Panc1 (cell line): Measurements from ENCODE around the gene NUP50. TPM values are rescaled to one million over a fixed set of nuclear protein-coding genes. Genes with fewer than 3 reads are reported as not detected.

ENCODE experiments used
- ATAC-seq: fragments of 200-7000 bp; cut with Tn5 transposase; 2 replicates; pipeline ENCODE4 v1.9.1; 2020; ENCODE audit warnings: mild to moderate bottlenecking, moderate library complexity
- BruUV-seq: library from RNA; stranded (reverse); fragments of 400-500 nt; replicated peaks from 2 replicates; lab custom pipeline; 2021; lab: Mats Ljungman, UMichigan
- CTCF ChIA-PET: fragments of 300-600 bp; sonication (Branson Sonifier 250); formaldehyde crosslinking; loops from one replicate; lab custom pipeline; 2022; ENCODE audit warnings: antibody characterized with exemption; lab: Charles Lee
- POLR2A ChIA-PET: fragments of 300-600 bp; sonication (Branson Sonifier 250); formaldehyde crosslinking; loops from one replicate; lab custom pipeline; 2022; ENCODE audit warnings: antibody characterized with exemption; lab: Charles Lee
- DNase-seq: peaks from one replicate; pipeline ENCODE4 v3.0.0-alpha.2; 2010; ENCODE audit warnings: low read depth, low spot score
- H3K27ac ChIP-seq: 2 replicates; pipeline ENCODE4 v1.5.1; 2011; ENCODE audit warnings: mild to moderate bottlenecking, low read length, inconsistent platforms
- H3K27me3 ChIP-seq: fragments of 200-500 bp; sonication (Bioruptor generic); 2 replicates; pipeline ENCODE4 v1.6.0; 2014; ENCODE audit warnings: low read length, inconsistent platforms; ENCODE audit not compliant: control insufficient read depth, insufficient read depth
- H3K36me3 ChIP-seq: fragments of 200-500 bp; sonication (Bioruptor generic); 2 replicates; pipeline ENCODE4 v1.5.1; 2014; ENCODE audit warnings: inconsistent platforms, mild to moderate bottlenecking, low read length, moderate library complexity; ENCODE audit not compliant: control insufficient read depth, insufficient read depth
- H3K4me1 ChIP-seq: 2 replicates; pipeline ENCODE4 v1.5.1; 2011; ENCODE audit warnings: inconsistent platforms, mild to moderate bottlenecking, low read length, moderate library complexity; ENCODE audit not compliant: control insufficient read depth, insufficient read depth
- H3K4me3 ChIP-seq, 2 experiments: 2 replicates each; pipeline ENCODE4 v1.5.1; 2011 to 2012; ENCODE audit warnings: low read depth in 2 of 2, low read length in 2 of 2, mild to moderate bottlenecking in 2 of 2, inconsistent platforms in 1 of 2, moderate library complexity in 1 of 2
- H3K9me3 ChIP-seq: fragments of 200-500 bp; sonication (Bioruptor generic); 2 replicates; pipeline ENCODE4 v1.5.1; 2014; ENCODE audit warnings: low read depth, mild to moderate bottlenecking, inconsistent platforms, low read length, moderate library complexity; ENCODE audit not compliant: control insufficient read depth, insufficient read depth
- POLR2AphosphoS5 ChIP-seq: IDR thresholded peaks from 2 replicates; pipeline ENCODE4 v1.6.1; 2012; ENCODE audit warnings: mild to moderate bottlenecking, low read depth, low read length, moderate library complexity
- SIN3A ChIP-seq: IDR thresholded peaks from 2 replicates; pipeline ENCODE4 v1.6.1; 2012; ENCODE audit warnings: low read depth, mild to moderate bottlenecking, low read length, moderate library complexity, borderline replicate concordance; ENCODE audit not compliant: insufficient read depth
- TCF7L2 ChIP-seq: IDR thresholded peaks from 2 replicates; pipeline ENCODE4 v1.6.1; 2011; ENCODE audit warnings: mild to moderate bottlenecking, low read depth, low read length, inconsistent platforms
- in situ Hi-C: cut with HindIII; loops from 2 replicates; pipeline ENCODE4 v1.10.0; 2016; ENCODE audit warnings: low sequenced_read_pairs, low pct_unique_long_range_greater_than_20kb
- intact Hi-C: fragments of 100-400 bp; cut with micrococcal nuclease; formaldehyde crosslinking; loops from one replicate; pipeline ENCODE4 v1.10.0; 2022; ENCODE audit not compliant: unreplicated experiment
- total RNA-seq: library from RNA; stranded (reverse); gene quantifications from one replicate; pipeline ENCODE4 v1.2.1, GENCODE V29; 2021; ENCODE audit not compliant: unreplicated experiment
- TF ChIP-seq, protein P1 (sequence below), 2 experiments: IDR thresholded peaks; 2 replicates each; pipeline ENCODE4 v1.6.1; 2011 to 2012; ENCODE audit warnings: low read depth in 2 of 2, control low read depth in 1 of 2, low read length in 1 of 2, mild to moderate bottlenecking in 1 of 2, moderate library complexity in 1 of 2; ENCODE audit not compliant: insufficient read depth in 1 of 2
- TF ChIP-seq, protein P2 (sequence below): fragments of 450-650 bp; IDR thresholded peaks from 2 replicates; pipeline ENCODE4 v1.5.1; 2017; ENCODE audit warnings: mild to moderate bottlenecking

Gene NUP50
- total RNA-seq, 1 experiment from 2014 or later, result 52.1 TPM

DNA sequence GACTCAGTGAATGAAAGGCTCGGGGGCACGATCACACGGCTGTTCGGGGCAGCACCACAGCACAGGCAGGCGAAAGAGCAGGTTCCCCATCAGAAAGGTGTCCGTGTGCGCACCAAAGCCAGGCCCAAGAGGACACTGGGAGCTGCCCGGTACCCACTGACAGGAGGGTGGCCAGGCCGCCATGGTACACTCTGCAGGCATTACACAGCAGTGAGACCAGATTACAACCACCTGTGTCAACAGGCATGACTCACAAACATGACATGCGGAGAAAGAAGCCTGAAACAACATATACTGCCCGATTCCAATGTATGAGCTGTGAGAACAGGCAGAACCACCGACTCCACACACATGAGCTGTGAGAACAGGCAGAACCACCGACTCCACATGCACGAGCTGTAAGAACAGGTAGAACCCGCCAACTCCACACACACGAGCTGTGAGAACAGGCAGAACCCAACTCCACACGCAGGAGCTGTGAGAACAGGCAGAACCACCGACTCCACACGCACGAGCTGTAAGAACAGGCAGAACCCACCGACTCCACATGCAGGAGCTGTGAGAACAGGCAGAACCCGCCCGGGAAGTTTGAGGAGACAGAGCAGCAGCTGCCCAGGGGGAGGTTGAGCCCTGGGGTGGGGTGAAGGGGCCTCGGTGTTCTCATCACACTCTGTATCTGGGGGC is 44.4 kb downstream of the NUP50 start:
- Histone ChIP-seq H3K4me3 (no peak overlapping the region), H3K4me1 (peaks cover under 1% of the 10 kb centered on the region), H3K9me3 (no peaks in the 10 kb centered on the region), H3K27me3 (no peaks in the 10 kb centered on the region), H3K27ac (no peak overlapping the region), H3K36me3 (no peaks in the 10 kb centered on the region)
- ChIA-PET CTCF (no interaction called here), POLR2A (no interaction called here)
- ATAC-seq (no peak), DNase-seq (no peak)
- BruUV-seq, result no TSS peak
- in situ Hi-C loops (no loop called here), intact Hi-C loops (no loop called here)
- TF ChIP-seq, protein P1, sequence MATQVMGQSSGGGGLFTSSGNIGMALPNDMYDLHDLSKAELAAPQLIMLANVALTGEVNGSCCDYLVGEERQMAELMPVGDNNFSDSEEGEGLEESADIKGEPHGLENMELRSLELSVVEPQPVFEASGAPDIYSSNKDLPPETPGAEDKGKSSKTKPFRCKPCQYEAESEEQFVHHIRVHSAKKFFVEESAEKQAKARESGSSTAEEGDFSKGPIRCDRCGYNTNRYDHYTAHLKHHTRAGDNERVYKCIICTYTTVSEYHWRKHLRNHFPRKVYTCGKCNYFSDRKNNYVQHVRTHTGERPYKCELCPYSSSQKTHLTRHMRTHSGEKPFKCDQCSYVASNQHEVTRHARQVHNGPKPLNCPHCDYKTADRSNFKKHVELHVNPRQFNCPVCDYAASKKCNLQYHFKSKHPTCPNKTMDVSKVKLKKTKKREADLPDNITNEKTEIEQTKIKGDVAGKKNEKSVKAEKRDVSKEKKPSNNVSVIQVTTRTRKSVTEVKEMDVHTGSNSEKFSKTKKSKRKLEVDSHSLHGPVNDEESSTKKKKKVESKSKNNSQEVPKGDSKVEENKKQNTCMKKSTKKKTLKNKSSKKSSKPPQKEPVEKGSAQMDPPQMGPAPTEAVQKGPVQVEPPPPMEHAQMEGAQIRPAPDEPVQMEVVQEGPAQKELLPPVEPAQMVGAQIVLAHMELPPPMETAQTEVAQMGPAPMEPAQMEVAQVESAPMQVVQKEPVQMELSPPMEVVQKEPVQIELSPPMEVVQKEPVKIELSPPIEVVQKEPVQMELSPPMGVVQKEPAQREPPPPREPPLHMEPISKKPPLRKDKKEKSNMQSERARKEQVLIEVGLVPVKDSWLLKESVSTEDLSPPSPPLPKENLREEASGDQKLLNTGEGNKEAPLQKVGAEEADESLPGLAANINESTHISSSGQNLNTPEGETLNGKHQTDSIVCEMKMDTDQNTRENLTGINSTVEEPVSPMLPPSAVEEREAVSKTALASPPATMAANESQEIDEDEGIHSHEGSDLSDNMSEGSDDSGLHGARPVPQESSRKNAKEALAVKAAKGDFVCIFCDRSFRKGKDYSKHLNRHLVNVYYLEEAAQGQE (IDR thresholded peaks at IDR 0.05; ENCODE audit: insufficient read depth in 1 of 2, low read depth in 2 of 2, low read length in 1 of 2), result no peak
- TF ChIP-seq TCF7L2, result no peak
- TF ChIP-seq POLR2AphosphoS5, result no peak
- no peak for TF ChIP-seq SIN3A
- TF ChIP-seq, protein P2, sequence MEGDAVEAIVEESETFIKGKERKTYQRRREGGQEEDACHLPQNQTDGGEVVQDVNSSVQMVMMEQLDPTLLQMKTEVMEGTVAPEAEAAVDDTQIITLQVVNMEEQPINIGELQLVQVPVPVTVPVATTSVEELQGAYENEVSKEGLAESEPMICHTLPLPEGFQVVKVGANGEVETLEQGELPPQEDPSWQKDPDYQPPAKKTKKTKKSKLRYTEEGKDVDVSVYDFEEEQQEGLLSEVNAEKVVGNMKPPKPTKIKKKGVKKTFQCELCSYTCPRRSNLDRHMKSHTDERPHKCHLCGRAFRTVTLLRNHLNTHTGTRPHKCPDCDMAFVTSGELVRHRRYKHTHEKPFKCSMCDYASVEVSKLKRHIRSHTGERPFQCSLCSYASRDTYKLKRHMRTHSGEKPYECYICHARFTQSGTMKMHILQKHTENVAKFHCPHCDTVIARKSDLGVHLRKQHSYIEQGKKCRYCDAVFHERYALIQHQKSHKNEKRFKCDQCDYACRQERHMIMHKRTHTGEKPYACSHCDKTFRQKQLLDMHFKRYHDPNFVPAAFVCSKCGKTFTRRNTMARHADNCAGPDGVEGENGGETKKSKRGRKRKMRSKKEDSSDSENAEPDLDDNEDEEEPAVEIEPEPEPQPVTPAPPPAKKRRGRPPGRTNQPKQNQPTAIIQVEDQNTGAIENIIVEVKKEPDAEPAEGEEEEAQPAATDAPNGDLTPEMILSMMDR, result no peak

DNA sequence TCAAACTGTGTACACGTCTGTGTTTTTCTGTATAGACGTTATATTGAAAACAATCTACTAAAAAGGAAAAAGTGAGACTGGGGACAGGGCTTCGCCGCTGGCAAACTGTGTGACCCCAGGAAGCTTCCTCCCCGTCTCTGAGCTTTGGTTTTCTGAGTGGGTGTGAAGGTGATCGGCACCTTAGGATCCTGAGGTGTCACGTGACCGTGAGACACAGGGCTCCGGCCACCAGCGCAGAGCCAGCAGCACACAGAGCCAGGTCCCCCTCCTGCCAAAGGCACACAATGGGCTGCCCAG is 44.9 kb downstream of the NUP50 start:
- Histone ChIP-seq H3K27me3 (no peaks in the 10 kb centered on the region), H3K4me3 (no peak overlapping the region), H3K4me1 (peaks cover 5% of the 10 kb centered on the region), H3K27ac (no peak overlapping the region), H3K9me3 (no peaks in the 10 kb centered on the region), H3K36me3 (no peaks in the 10 kb centered on the region)
- DNase-seq (no peak), ATAC-seq (no peak)
- no TSS peak for BruUV-seq
- TF ChIP-seq POLR2AphosphoS5 (no peak), TCF7L2 (no peak), SIN3A (no peak)
- TF ChIP-seq, protein P1 (IDR thresholded peaks at IDR 0.05; ENCODE audit: insufficient read depth in 1 of 2, low read depth in 2 of 2, low read length in 1 of 2), result no peak
- TF ChIP-seq, protein P2, result no peak
- intact Hi-C loops (no loop called here), in situ Hi-C loops (no loop called here)
- POLR2A ChIA-PET, result no interaction called here
- CTCF ChIA-PET, result no interaction called here
